ENCODE measurements around the gene NUDT1.

The NUDT1 gene

DNA sequence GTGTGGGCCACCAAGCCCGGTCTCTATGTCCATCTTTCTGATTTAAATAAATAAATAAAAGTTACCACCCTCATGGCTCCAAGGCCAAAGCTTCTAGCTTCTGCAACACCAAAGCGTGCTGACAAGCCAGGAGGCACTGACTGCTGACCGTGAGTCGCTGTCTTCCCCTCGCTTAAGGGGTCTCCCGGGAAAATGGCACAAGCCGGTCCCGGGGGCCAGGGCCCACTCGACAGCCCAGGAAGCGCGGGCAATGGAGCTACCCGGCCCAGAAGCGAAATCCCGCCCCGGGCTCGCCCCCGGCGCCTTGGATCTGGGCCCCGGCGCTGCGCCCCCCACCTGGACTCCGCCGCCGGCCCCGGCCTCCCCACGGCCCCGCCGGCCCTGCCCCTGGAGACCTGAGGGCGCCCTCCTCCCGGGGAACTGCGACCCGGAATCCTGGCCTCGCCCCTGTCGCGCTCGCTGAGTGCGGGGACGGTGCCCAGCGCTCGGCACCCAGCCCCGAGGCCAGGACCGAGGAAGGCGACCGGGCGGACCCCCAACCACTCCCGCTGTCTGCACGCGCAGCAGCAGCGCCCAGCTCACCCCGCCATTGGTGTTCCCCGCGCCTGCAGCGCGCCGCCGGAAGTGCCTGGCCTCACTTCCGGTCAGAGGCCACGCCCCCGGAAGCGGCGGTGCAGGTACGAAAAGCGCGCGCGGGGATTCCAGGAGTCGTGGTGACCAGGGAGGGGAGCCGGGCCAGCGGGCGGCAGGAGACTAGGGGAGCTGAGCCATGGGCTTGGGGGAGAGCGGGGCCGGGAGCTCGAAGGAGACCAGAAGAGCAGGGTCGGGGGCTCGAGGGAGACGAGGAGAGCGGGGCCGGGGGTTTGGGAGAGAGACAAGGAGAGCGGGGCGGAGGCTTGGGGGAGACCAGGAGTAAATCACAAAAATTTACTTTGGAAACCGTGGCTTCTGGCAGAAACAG is at the start of gene NUDT1, which contains the start of gene MRM2:
Gene NUDT1 (plus strand): TSS at position 647 of the 961 bp plus-strand sequence. CDS start 2,349 bp downstream, outside the sequence.
Gene MRM2 (minus strand): TSS at position 626 of the 961 bp plus-strand sequence. CDS start 36 bp downstream, at position 590.
- TF ChIP-seq CTCF (IDR thresholded peaks at IDR 0.05; ENCODE audit: insufficient read depth, low read length, missing control alignments) = no peak
- ChIA-PET CTCF (interaction anchor here (1.5 to 2.1 kb wide), 2 partner anchors 10 to 106 kb away, joined by 3 to 11 read pairs; partner anchors contain the start of gene MAD1L1), POLR2A (interaction anchor here (1.3 to 1.6 kb wide), 2 partner anchors 8 to 112 kb away, joined by 3 to 4 read pairs; no protein-coding TSS in a partner anchor)
- DNase-seq (ENCODE audit: low read depth, low spot score) = no peak
- peak within 1 kb of the TSS; percentile 89 for H3K4me3 ChIP-seq (ENCODE audit: low read depth, low read length)

- DNase-seq (ENCODE audit: low read depth, low spot score) = no peak
- no peak for TF ChIP-seq CTCF (IDR thresholded peaks at IDR 0.05; ENCODE audit: insufficient read depth, low read length, missing control alignments)
- ChIA-PET POLR2A (no interaction called here), CTCF (interaction anchor here (0.8 to 1.2 kb wide), 3 partner anchors 12 to 88 kb away, joined by 3 read pairs; no protein-coding TSS in a partner anchor)
- no peak overlapping the region for H3K4me3 ChIP-seq (ENCODE audit: low read depth, low read length)
Observed at GRCh38 chr7:2192831-2193534, 49.0 kb upstream of the NUDT1 start.

- no peak overlapping the region for H3K4me3 ChIP-seq (ENCODE audit: low read depth, low read length)
- ChIA-PET CTCF (interaction anchor here (0.8 to 1.8 kb wide), 3 partner anchors 10 to 90 kb away, joined by 3 to 7 read pairs (median 4); no protein-coding TSS in a partner anchor), POLR2A (no interaction called here)
- no peak for DNase-seq (ENCODE audit: low read depth, low spot score)
- no peak for TF ChIP-seq CTCF (IDR thresholded peaks at IDR 0.05; ENCODE audit: insufficient read depth, low read length, missing control alignments)
Observed at GRCh38 chr7:2193575-2194305, 48.3 kb upstream of the NUDT1 start.

- no peak for DNase-seq (ENCODE audit: low read depth, low spot score)
- ChIA-PET CTCF (interaction anchor here (0.7 to 3.1 kb wide), 20 partner anchors 8 to 617 kb away, joined by 3 to 14 read pairs (median 4); no protein-coding TSS in a partner anchor), POLR2A (no interaction called here)
- H3K4me3 ChIP-seq (ENCODE audit: low read depth, low read length) = no peak overlapping the region
- no peak for TF ChIP-seq CTCF (IDR thresholded peaks at IDR 0.05; ENCODE audit: insufficient read depth, low read length, missing control alignments)
Observed at GRCh38 chr7:2195400-2196246, 46.4 kb upstream of the NUDT1 start.

Measured in AG04449 (cell line).